Measurements from ENCODE around the gene SYCP2. TPM values are rescaled to one million over a fixed set of nuclear protein-coding genes. Genes with fewer than 3 reads are reported as not detected.
A peak's percentile ranks its signal among the peaks of the same experiment; 100 is the strongest.

Gene SYCP2
- total RNA-seq, 1 donor from 2014 or later: 1.6 TPM

GRCh38 chr20:59947376-59947775 lies 13.9 kb upstream of the SYCP2 start:
- no peak overlapping the region for H3K27ac Mint-ChIP-seq

GRCh38 chr20:59945731-59946130 lies 12.3 kb upstream of the SYCP2 start:
- no peaks in the 10 kb centered on the region for H3K27me3 Mint-ChIP-seq
- H3K4me1 Mint-ChIP-seq (ENCODE audit: unreplicated experiment): peaks cover 45% of the 10 kb centered on the region
- no peak for TF ChIP-seq CTCF (conservative IDR thresholded peaks at IDR 0.05)
- no peak for DNase-seq (ENCODE audit: extremely low spot score, unreplicated experiment)
- H3K36me3 Mint-ChIP-seq: no peaks in the 10 kb centered on the region
- H3K27ac Mint-ChIP-seq: peak overlapping the region; percentile 84
- no peaks in the 10 kb centered on the region for H3K9me3 Mint-ChIP-seq
- H3K4me3 Mint-ChIP-seq: peak overlapping the region; percentile 75

More at GRCh38 chr20:59947376-59947775, 13.9 kb upstream of the SYCP2 start:
- Mint-ChIP-seq H3K36me3 (no peaks in the 10 kb centered on the region), H3K4me1 (ENCODE audit: unreplicated experiment) (peaks cover 31% of the 10 kb centered on the region), H3K27me3 (no peaks in the 10 kb centered on the region), H3K4me3 (no peak overlapping the region), H3K9me3 (no peaks in the 10 kb centered on the region)
- no peak for DNase-seq (ENCODE audit: extremely low spot score, unreplicated experiment)
- TF ChIP-seq CTCF (conservative IDR thresholded peaks at IDR 0.05): no peak

GRCh38 chr20:59945175-59945574 lies 11.7 kb upstream of the SYCP2 start:
- Mint-ChIP-seq H3K9me3 (no peaks in the 10 kb centered on the region), H3K27ac (peak overlapping the region; percentile 84), H3K4me3 (peak overlapping the region; percentile 75), H3K36me3 (no peaks in the 10 kb centered on the region), H3K27me3 (no peaks in the 10 kb centered on the region), H3K4me1 (ENCODE audit: unreplicated experiment) (peaks cover 45% of the 10 kb centered on the region)
- DNase-seq (ENCODE audit: extremely low spot score, unreplicated experiment): no peak
- no peak for TF ChIP-seq CTCF (conservative IDR thresholded peaks at IDR 0.05)

GRCh38 chr20:59944726-59945125 lies 11.3 kb upstream of the SYCP2 start:
- H3K9me3 Mint-ChIP-seq: no peaks in the 10 kb centered on the region
- peaks cover 45% of the 10 kb centered on the region for H3K4me1 Mint-ChIP-seq (ENCODE audit: unreplicated experiment)
- no peaks in the 10 kb centered on the region for H3K27me3 Mint-ChIP-seq
- DNase-seq (ENCODE audit: extremely low spot score, unreplicated experiment): no peak
- no peaks in the 10 kb centered on the region for H3K36me3 Mint-ChIP-seq
- peak overlapping the region; percentile 6 for H3K4me3 Mint-ChIP-seq
- H3K27ac Mint-ChIP-seq: peak overlapping the region; percentile 51
- no peak for TF ChIP-seq CTCF (conservative IDR thresholded peaks at IDR 0.05)

- peak overlapping the region; percentile 25 for H3K4me3 Mint-ChIP-seq
- H3K27me3 Mint-ChIP-seq: no peaks in the 10 kb centered on the region
- peak overlapping the region; percentile 53 for H3K27ac Mint-ChIP-seq
- peaks cover 6% of the 10 kb centered on the region for H3K36me3 Mint-ChIP-seq
- TF ChIP-seq CTCF (conservative IDR thresholded peaks at IDR 0.05): no peak
- no peaks in the 10 kb centered on the region for H3K9me3 Mint-ChIP-seq
- DNase-seq (ENCODE audit: extremely low spot score, unreplicated experiment): no peak
- H3K4me1 Mint-ChIP-seq (ENCODE audit: unreplicated experiment): peaks cover 47% of the 10 kb centered on the region
Observed at GRCh38 chr20:59942245-59942644, 8.8 kb upstream of the SYCP2 start.

- Mint-ChIP-seq H3K9me3 (no peaks in the 10 kb centered on the region), H3K36me3 (peaks cover 6% of the 10 kb centered on the region), H3K27ac (peak overlapping the region; percentile 99), H3K4me3 (peak overlapping the region; percentile 97), H3K27me3 (no peaks in the 10 kb centered on the region), H3K4me1 (ENCODE audit: unreplicated experiment) (peaks cover 42% of the 10 kb centered on the region)
- DNase-seq (ENCODE audit: extremely low spot score, unreplicated experiment): no peak
- no peak for TF ChIP-seq CTCF (conservative IDR thresholded peaks at IDR 0.05)
Observed at GRCh38 chr20:59940956-59941294, 7.5 kb upstream of the SYCP2 start.
